GM03348 (cell line): ENCODE results near the gene ERI3.

Experiments used
- DNase-seq: peaks from one replicate; pipeline ENCODE4 v3.0.0; 2012; ENCODE audit warnings: low spot score

The ERI3 gene

DNA sequence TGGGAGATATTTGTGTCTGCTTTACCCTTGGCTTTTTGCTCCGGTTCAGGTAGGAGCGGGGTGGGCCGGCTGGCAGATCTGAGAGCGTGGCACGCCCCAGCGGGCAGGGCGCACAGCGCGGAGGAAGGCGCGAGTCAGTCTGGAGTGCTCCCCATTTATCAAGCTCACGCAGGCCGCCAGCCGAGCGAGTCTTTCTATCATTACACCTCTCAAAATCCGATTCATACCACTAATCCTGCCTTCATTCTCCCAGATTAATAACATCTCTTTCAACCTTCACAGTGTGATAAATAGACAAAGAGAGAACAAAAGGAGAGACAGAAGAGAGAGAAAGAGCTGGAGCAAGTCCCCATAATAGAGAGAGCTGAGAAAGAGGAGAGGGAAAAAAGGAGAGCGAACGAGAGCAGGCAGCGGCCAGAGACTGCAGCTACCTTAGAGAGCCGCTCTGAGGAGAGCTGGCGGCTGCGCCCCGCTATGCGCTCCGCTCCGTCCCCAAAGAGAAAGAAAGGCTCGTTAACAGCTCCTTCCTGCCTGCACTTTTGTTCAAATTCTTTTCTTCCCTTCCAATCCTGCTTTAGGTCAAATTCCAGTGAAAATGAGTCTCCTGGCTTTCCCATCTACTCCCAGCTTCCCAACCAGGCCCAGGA lies 93.8 kb downstream of the ERI3 start:
- no peak for DNase-seq

GRCh38 chr1:44260792-44261170 lies 94.3 kb downstream of the ERI3 start:
- no peak for DNase-seq

- no peak for DNase-seq
Observed at GRCh38 chr1:44259090-44259489, 96.0 kb downstream of the ERI3 start.

DNA sequence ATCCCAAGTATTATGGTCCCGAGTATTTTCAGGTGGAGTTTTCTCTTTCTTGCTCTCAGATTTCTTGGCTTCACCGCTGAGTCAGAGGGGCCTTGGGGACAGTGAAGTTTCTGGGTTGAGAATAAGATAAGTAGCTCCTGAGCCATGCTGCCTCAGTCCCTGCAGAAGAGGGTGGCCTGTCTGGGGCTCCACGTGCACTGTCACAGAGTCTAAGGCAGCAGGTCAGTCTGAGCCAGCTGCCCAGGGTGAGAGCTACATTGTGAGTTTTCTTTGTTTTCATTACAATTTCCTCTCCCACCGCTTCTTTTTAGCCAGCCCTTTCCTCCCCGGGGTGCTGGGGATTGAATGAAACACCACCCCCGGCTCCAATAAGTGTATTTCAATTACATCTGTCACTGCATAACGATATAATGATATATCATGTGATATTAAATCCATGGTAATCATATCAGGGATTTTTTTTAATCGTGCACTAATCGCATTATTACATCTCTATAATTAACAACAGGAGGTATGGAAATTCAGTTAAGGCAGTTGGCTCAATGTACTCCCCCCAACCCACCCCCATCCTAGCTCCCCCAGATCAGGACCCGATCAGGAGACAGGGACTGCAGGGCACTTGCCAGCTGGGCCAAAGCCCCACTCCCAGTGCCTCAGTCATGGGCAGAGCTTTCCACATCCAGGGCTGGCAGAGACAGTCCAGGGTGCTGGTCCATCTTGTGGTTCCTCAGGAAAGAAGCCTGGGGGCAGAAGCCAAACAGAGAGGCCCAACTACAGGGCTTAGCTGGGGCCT lies 98.1 kb downstream of the ERI3 start:
- DNase-seq: no peak

DNA sequence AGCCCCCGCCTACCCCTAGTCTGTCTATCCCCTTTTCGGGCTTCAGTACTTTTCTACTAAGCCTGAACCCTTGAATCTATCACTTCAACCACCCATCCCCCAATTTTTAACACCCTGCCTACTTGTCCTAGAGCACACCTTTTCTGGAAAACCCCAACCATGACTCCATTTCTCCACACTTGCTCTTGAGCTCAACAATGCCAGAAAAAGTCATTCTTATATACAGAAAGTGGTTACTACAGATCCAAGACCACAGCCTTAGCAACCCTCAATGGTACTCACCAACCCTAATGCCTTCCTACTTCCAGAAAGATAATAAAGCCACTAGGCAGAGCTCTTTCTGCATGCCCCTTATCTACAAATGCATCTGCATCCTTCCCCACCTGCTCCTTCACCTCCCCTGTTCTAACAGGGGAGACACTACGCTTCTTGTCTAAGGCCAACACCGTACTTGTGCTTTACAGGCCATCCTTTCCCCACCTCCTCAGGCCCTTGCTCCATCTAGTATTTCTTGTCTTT lies 100.6 kb downstream of the ERI3 start:
- no peak for DNase-seq

- DNase-seq: no peak
Observed at GRCh38 chr1:44251989-44252671, 102.9 kb downstream of the ERI3 start.

DNA sequence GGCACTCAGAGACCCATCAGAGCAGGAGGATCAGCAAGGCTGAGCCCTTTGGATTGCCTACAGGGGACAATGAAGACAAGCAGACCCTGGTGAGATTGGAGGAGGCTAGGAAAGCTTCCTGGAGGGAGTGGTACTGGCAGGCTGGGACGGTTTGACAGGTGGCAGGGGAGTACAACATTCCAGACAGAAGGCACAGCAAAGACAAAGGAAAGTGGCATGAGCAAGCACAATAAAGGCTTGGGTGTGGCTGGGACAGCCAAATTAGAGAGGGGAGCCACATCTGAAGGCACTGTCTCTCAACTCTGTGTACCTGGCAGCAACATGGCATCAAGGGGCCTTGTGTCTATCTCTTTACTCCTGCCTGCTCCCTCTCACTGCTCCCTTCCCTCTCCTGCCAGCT lies 103.6 kb downstream of the ERI3 start:
- DNase-seq: no peak

DNA sequence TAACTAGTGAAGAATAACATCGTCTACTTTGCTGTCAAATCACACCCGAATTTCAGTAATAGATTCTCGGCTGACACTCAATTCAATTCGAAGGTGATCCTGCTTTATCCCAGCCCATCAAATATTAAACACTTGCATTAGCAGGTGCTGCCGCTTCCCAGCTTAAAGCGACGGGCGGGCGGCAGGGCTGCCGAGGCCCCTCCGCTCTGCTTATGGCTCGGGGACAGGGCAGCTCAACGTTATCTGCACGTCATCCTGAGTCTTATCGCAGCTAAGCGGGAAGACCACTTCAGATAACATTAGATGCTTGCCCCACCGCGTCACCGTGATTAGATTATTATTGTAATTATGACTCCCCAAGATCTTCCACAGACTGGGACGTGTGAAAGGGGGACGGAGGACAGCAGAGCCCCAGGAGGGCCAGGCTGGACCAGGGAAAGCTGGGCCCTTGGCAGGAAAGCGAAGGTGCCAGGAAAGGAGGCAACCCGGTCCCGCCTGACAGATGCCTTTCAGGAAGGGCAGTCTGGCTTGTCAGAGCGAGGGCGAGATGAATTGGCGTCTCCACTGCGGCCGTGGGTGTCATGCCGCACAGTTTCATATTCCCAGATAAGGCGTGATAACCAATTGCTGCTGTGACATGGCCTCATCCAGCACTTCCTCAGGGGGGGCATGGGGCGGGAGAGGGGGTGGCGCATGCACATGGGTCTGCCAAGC lies 104.8 kb downstream of the ERI3 start:
- DNase-seq: no peak

DNA sequence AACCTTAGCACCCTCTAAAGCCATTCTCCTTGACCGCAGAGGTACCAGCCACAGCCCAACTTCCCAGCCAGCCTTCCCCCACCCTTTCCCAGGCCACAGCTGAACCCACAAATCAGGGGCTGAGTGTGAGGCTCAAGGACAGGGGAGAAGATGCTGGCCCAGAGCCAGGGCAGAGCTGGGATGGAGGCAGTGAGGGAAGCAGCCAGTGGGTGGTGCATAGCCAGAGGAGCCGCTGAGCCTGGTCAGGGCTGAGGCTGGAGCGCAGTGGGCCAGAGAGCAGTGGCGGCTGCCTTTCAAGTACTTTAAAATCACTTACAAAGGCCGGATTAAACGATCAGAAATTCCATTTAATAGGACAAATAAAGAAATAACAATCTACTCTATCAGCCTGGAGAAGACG lies 105.5 kb downstream of the ERI3 start:
- DNase-seq: no peak

GRCh38 chr1:44246806-44247205 lies 108.3 kb downstream of the ERI3 start:
- DNase-seq: no peak

DNA sequence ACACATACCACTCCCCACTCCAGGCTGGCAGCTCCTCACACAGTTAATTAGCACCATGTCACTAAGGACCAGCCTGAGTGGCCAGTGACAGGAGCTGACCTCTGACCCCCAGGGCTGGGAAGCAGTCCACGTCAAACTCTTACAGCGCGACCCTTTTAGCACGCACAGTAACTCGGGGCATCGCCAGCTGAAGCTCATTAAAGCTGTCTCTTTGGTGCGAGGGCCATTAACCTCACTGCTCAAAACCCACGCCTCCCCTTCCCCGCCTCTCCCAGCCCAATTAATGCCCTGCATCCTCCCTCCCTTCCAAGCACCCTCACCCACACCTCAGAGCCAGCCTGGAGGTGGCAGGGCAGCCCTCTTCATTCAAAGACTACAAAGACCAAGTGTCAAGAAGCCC lies 110.1 kb downstream of the ERI3 start:
- DNase-seq: no peak

DNA sequence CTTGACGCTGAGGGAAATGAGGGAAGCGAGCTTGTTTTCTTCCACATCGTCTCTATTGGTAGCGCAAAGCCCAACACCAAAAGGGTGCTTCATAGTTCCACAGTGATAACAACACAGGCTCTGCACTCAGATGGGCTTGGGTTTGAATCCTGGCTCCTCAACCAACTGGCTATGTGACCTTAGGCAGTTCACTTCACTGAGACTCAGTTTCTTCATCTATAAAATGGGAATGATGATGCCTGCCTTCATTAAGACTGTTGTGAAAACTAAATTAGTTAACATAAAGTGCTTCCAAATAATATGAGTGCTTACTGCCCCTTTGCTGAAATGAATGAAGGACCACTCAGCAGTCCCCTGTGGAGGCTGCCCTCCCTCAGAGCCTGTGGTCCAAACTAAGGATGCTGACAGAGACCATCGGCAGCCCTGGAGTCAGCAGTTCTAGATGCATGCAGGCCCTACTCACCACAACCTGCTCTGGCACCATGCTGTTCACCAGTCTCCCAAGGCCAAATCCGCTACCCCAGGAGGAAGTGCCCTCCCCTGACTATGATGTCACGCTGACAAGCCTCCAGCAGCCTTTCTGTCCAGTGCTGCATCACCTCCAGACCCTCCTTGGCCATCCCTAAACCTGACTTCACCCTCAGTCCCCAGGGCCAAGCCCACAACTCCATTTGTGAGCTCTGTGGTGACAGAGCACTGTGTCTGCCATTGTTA lies 111.1 kb downstream of the ERI3 start:
- DNase-seq: no peak

DNA sequence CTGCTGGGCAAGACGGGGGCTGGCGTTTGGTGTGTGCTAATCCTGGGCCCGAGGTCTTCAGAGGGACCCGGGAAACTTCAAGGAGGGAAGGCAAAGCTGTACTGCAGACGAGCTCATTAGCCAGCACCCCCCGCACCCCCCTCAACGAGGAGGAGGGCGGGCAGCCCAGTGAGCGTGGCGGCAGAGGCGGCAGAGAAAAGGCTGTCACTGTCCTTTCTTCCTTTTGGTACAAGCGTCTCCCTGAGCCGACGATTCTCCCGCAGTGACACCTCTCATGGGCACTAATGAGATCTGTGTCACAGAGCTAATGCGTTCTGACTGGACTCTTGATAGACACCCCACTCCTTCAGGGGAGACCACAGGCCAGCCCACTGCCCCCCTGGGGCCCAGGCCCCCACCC lies 112.3 kb downstream of the ERI3 start:
- no peak for DNase-seq

DNA sequence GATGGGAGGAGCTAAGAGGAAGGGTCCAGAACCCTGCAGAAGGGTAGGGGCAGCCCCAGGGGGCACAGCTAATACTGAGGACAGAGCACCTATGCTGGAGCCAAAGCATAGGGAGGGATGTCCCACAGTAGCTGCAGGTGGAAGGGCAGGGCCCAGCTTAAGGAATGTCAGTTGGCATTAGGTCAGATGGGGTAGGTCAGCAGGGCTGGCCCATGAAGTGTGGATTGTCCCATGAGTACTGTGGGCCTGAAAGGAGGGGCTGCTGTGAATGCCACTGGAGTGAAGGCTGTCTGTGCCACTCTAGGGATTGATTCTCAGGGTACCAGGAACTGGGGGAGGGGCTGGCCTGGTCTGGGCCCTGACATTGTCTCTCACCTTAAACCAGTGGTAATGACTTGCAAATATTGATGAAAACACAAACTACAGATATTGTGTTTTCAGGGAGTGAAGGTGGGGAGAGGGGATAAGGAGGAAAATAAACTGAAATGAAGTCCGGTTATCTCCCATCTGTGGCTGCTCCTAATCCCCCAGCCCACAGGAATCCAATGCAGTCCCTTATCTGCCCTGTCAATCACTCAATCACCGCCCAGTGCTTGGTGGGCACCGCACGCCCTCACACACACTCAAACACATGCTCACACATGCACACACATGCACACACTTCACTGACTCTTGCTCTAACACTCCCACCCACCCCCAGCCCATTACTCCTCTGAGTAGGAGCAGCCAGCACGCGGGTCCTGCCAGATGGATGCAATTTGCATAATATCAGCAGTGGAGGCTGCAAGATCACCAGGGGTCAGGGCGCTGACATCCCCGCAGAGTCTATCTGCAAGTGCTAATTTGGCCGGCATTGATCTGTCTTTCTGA lies 114.0 kb downstream of the ERI3 start:
- no peak for DNase-seq

GRCh38 chr1:44239961-44240371 lies 115.1 kb downstream of the ERI3 start:
- no peak for DNase-seq

- DNase-seq: peak; percentile 53
Observed at GRCh38 chr1:44239331-44239960, 115.6 kb downstream of the ERI3 start.

DNA sequence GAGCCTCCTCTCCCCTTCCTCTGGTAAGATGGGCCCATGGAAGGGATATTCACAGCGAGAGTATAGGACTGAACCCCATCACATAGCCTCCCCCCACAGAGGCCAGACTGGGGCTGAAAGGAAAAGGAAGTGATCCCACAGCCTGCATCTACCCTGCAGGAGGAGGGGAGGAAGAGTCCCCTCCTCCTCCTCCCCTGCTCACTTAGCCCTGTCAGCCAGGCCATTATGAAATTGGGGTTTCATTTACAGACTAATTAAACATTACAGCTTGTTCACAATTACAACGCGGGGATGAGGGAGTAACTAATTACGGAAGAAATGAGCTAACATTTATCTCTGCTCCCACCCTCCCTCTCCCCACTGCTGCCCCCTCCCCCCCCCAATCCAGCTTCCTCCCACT lies 116.4 kb downstream of the ERI3 start:
- no peak for DNase-seq

DNA sequence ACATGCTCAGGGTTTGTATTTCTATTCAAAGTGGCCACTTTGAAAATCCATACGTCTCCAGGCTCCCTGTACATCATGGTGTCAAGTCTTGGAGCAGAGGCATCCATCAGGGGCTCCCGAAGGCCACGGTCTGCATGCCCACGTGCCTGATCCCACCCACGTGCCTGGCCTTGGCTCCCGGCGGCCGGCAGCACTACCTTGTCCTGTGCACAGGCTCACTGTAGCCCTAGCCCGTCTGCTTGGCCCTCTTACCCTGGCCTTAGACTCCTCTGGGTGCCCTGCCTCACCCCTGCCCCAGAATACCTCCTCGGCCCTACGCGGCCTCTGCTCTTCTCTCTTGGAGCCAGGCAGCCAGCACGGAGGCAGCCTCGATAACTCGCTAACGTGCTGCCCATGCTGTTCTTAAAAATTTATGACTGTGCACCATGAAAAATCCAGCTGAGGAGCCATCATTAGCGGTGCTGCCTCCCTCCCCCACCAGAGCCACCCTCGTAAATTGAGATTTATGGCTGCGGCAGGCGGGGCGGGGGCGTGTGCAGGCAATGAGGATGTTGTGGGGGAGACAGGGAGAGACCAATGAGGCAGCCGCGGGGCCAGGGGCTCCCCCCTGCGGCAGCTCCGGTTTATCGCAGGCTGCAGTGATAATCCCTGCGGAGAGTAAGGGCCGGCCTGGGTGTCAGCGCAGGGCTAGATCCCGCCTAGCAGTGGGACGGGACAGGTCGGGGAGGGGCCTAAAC lies 117.2 kb downstream of the ERI3 start:
- DNase-seq: peak; percentile 73

DNA sequence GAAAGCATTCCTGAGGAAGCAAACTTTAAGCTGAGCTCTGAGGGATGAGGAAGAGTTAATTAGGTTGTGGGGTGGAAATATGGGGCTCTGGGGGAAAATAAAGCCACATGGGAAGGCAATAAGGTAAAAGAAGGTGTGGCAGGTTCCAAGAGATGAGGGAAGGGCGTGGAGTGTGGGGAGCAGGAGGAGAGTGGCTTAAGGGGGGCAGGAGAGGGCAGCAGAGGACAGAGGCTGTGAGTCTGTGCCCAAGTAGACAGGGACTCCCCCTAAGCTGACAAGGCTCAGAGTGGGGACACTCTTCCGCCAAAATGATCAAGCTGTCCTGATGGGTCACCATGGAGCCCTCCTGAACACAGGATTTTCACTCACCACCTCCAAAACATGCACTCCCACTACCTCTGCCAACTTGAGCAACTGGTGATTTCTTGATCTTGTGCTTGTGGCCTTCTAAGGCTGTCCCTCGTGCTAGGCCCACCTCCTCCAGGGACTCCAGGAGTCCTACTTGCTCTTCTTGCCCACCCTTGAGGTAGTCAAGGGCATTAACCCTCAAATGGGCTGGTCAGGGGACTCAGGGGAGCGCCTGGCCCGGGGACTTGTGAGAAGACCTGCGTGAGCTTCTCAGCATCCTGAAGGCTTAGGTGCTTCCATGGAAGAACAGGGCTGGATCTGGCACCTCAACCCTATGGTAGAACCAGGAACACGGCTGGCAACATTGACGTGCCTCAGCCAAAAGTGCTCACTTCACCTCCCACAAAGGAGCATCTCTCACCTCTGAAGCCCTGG lies 118.4 kb downstream of the ERI3 start:
- DNase-seq: no peak
